A549 (cell line): ENCODE measurements around the gene ZFAND4. TPM values are rescaled to one million over a fixed set of nuclear protein-coding genes. Genes with fewer than 3 reads are reported as not detected.

Experiments
- ATAC-seq, 2 experiments: fragments of 200-7000 bp in 1 of 2; fragments of >200 bp in 1 of 2; cut with Nextera tagmentation in 1 of 2; cut with Tn5 transposase in 1 of 2; 3 replicates each; pipeline versions ENCODE4 v1.8.0 to v1.9.1; 2018 to 2020; ENCODE audit warnings: mild to moderate bottlenecking in 1 of 2, moderate library complexity in 1 of 2
- CTCF ChIA-PET: fragments of 300-600 bp; sonication (Branson Sonifier 250); formaldehyde crosslinking; extraction: SDS; loops from one replicate; lab custom pipeline; 2021; ENCODE audit warnings: antibody characterized with exemption, inconsistent platforms; lab: Yijun Ruan, JAX
- POLR2A ChIA-PET: fragments of 350-600 bp; formaldehyde crosslinking; extraction: SDS; loops from one replicate; lab custom pipeline; 2021; ENCODE audit warnings: antibody characterized with exemption, inconsistent platforms; lab: Yijun Ruan, JAX
- DNase-seq, 2 experiments: peaks; one replicate each; pipeline versions ENCODE4 v3.0.0 to v3.0.0-alpha.2; 2011 to 2016; ENCODE audit warnings: low read depth in 1 of 2, low spot score in 1 of 2
- FAIRE-seq: peaks from 2 replicates; lab custom pipeline; 2011; peaks lifted over from hg19 to GRCh38; lab: Jason Lieb, UNC
- H3K27ac ChIP-seq, 2 experiments: fragments of >200 bp; sonication (Bioruptor Twin); formaldehyde crosslinking; 3 replicates each; pipeline ENCODE4 v1.5.1; 2016 to 2017
- H3K4me1 ChIP-seq: fragments of >200 bp; sonication (Bioruptor Twin); formaldehyde crosslinking; 3 replicates; pipeline ENCODE4 v1.6.1; 2016
- H3K4me2 ChIP-seq: fragments of >200 bp; sonication (Bioruptor Twin); formaldehyde crosslinking; 3 replicates; pipeline ENCODE4 v1.6.1; 2016
- H3K4me3 ChIP-seq: fragments of >200 bp; sonication (Bioruptor Twin); formaldehyde crosslinking; 3 replicates; pipeline ENCODE4 v1.5.1; 2016
- H3K9me3 ChIP-seq: fragments of >200 bp; sonication (Bioruptor Twin); formaldehyde crosslinking; 3 replicates; pipeline ENCODE4 v1.6.1; 2016
- CBX2 ChIP-seq: fragments of 200-600 bp; sonication (generic); IDR thresholded peaks from 2 replicates; pipeline ENCODE4 v1.6.1; 2016; ENCODE audit warnings: low read depth, mild to moderate bottlenecking, borderline replicate concordance
- CBX8 ChIP-seq: fragments of 200-600 bp; sonication (generic); IDR thresholded peaks from 2 replicates; pipeline ENCODE4 v1.6.1; 2016
- E2F6 ChIP-seq: IDR thresholded peaks from 2 replicates; pipeline ENCODE4 v1.6.1; 2012; ENCODE audit warnings: low read depth, borderline replicate concordance
- EHF ChIP-seq: fragments of 250-450 bp; sonication (Bioruptor Pico); IDR thresholded peaks from 2 replicates; pipeline ENCODE4 v1.5.0; 2020; ENCODE audit warnings: mild to moderate bottlenecking
- EP300 ChIP-seq, 2 experiments: fragments of >200 bp; sonication (Bioruptor Twin); formaldehyde crosslinking; IDR thresholded peaks; 2 replicates in 1 of 2; 3 replicates in 1 of 2; pipeline ENCODE4 v1.6.1; 2016 to 2017
- ESRRA ChIP-seq: fragments of 150-350 bp; IDR thresholded peaks from 2 replicates; pipeline ENCODE4 v1.6.1; 2014; ENCODE audit warnings: mild to moderate bottlenecking, low read length, borderline replicate concordance
- FOSL2 ChIP-seq, 2 experiments: fragments of 450-650 bp in 1 of 2; fragments of >200 bp in 1 of 2; sonication (Bioruptor Twin) in 1 of 2; formaldehyde crosslinking; IDR thresholded peaks; 2 replicates each; pipeline versions ENCODE4 v1.5.0 to v1.6.1; 2016 to 2020; ENCODE audit warnings: mild to moderate bottlenecking in 1 of 2, moderate library complexity in 1 of 2
- FOXS1 ChIP-seq: fragments of 250-450 bp; sonication (Bioruptor Pico); IDR thresholded peaks from 2 replicates; pipeline ENCODE4 v1.5.0; 2020; ENCODE audit warnings: mild to moderate bottlenecking, moderate library complexity
- HEYL ChIP-seq: fragments of 250-450 bp; sonication (Bioruptor Pico); IDR thresholded peaks from 2 replicates; pipeline ENCODE4 v1.8.0; 2021; ENCODE audit warnings: mild to moderate bottlenecking, moderate library complexity
- HMGXB4 ChIP-seq: fragments of 250-450 bp; sonication (Bioruptor Pico); IDR thresholded peaks from 2 replicates; pipeline ENCODE4 v1.5.0; 2021; ENCODE audit warnings: mild to moderate bottlenecking, moderate library complexity, borderline replicate concordance
- HOXB5 ChIP-seq: fragments of 250-450 bp; sonication (Bioruptor Pico); IDR thresholded peaks from 2 replicates; pipeline ENCODE4 v1.5.0; 2020; ENCODE audit warnings: mild to moderate bottlenecking, moderate library complexity
- JUN ChIP-seq, 2 experiments: fragments of >200 bp; sonication (Bioruptor Twin); formaldehyde crosslinking; IDR thresholded peaks; 2 replicates in 1 of 2; 3 replicates in 1 of 2; pipeline ENCODE4 v1.6.1; 2016 to 2017
- KDM1A ChIP-seq: fragments of 200-600 bp; sonication (generic); IDR thresholded peaks from 2 replicates; pipeline ENCODE4 v1.6.1; 2016; ENCODE audit warnings: low read depth, mild to moderate bottlenecking
- KDM5A ChIP-seq: fragments of 200-600 bp; sonication (generic); IDR thresholded peaks from 2 replicates; pipeline ENCODE4 v1.6.1; 2016; ENCODE audit warnings: antibody characterized with exemption, mild to moderate bottlenecking
- MAFK ChIP-seq: fragments of 450-650 bp; IDR thresholded peaks from 2 replicates; pipeline ENCODE4 v1.6.1; 2014; ENCODE audit not compliant: partially characterized antibody
- NPAS2 ChIP-seq: fragments of 250-450 bp; sonication (Bioruptor Pico); IDR thresholded peaks from 2 replicates; pipeline ENCODE4 v1.8.0; 2022; ENCODE audit warnings: mild to moderate bottlenecking, moderate library complexity, borderline replicate concordance
- PHF8 ChIP-seq: fragments of 200-600 bp; sonication (generic); IDR thresholded peaks from 2 replicates; pipeline ENCODE4 v1.6.1; 2016; ENCODE audit warnings: low read depth, mild to moderate bottlenecking, antibody characterized with exemption, moderate library complexity, borderline replicate concordance
- POLR2A ChIP-seq: IDR thresholded peaks from 2 replicates; pipeline ENCODE4 v1.6.1; 2012; ENCODE audit warnings: mild to moderate bottlenecking, low read length
- RAD21 ChIP-seq, 2 experiments: fragments of >200 bp in 1 of 2; sonication (Bioruptor Twin) in 1 of 2; formaldehyde crosslinking in 1 of 2; IDR thresholded peaks in 1 of 2; conservative IDR thresholded peaks in 1 of 2; 2 replicates in 1 of 2; 3 replicates in 1 of 2; pipeline ENCODE4 v1.6.1; 2012 to 2018; ENCODE audit warnings: inconsistent platforms in 1 of 2
- SMC3 ChIP-seq: fragments of >200 bp; sonication (Bioruptor Twin); formaldehyde crosslinking; IDR thresholded peaks from 3 replicates; pipeline ENCODE4 v1.6.1; 2018; ENCODE audit warnings: inconsistent platforms
- TP53 ChIP-seq: fragments of 250-450 bp; sonication (Bioruptor Pico); IDR thresholded peaks from 2 replicates; pipeline ENCODE4 v1.5.0; 2021; ENCODE audit warnings: mild to moderate bottlenecking, moderate library complexity
- USF2 ChIP-seq: fragments of 450-650 bp; IDR thresholded peaks from 2 replicates; pipeline ENCODE4 v1.6.1; 2014; ENCODE audit warnings: antibody characterized with exemption
- ZC3H11A ChIP-seq: fragments of 450-650 bp; IDR thresholded peaks from 2 replicates; pipeline ENCODE4 v1.6.1; 2014; ENCODE audit warnings: antibody characterized with exemption, mild to moderate bottlenecking
- ZNF302 ChIP-seq: fragments of 250-450 bp; sonication (Bioruptor Pico); IDR thresholded peaks from 2 replicates; pipeline ENCODE4 v1.9.0; 2021; ENCODE audit warnings: inconsistent platforms, mild to moderate bottlenecking, moderate library complexity
- WGBS: methylation state at CpG from one replicate; pipeline ENCODE4 v1.1.6; 2017; ENCODE audit errors: missing lambda C conversion rate; 5-methylcytosine and 5-hydroxymethylcytosine counted together
- polyA plus RNA-seq, 4 experiments: library from polyadenylated mRNA; depleted of rRNA in 3 of 4; stranded (reverse); fragments of >200 nt; fragmentation: RNase III in 1 of 4; extraction: RNeasy Plus Mini Kit Qiagen cat#74134 plus additional on column Dnase treatment in 1 of 4; gene quantifications; 2 replicates in 3 of 4; 3 replicates in 1 of 4; pipeline ENCODE4 v1.2.3, GENCODE V29; 2011 to 2017
- TF ChIP-seq, protein P1 (sequence below): fragments of 150-350 bp; IDR thresholded peaks from 2 replicates; pipeline ENCODE4 v1.6.1; 2014; ENCODE audit warnings: low read depth, mild to moderate bottlenecking, low read length

The ZFAND4 gene
- polyA plus RNA-seq, 2 of the 4 experiments (the other 2 are of a cell fraction), result 4.5 to 7.4 TPM

DNA sequence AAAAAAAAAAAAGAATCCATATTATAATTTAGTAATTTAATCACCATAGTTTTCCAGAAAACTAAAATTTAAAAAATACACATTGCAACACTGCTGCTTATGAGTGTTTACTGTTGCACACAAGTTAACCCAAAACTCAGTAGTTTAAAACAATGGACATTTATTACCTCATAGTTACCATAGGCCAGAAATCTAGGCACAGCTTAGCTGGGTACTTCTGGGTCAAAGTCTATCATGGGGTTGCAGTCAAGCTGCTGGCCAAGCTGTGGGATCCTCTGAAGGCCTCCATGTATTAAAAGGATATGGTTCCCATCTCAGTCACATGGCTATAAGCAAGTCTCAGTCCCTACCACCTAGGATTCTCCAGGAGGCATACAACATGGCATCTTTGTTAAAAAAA lies 83.6 kb downstream of the ZFAND4 start:
- DNase-seq (no peak), ATAC-seq (no peak), FAIRE-seq (no peak)
- Histone ChIP-seq H3K4me1 (peaks cover 7% of the 10 kb centered on the region; the same call in 2 of the 3 replicates), H3K4me2 (no peak overlapping the region), H3K4me3 (no peak overlapping the region), H3K27ac (no peak overlapping the region), H3K9me3 (no peaks in the 10 kb centered on the region)
- CTCF ChIA-PET, result no interaction called here
- no peak for TF ChIP-seq CBX2
- TF ChIP-seq POLR2A, result no peak
- TF ChIP-seq USF2, result no peak
- TF ChIP-seq MAFK, result no peak
- TF ChIP-seq HOXB5 (CRISPR knock-in tag), result no peak
- TF ChIP-seq KDM5A, result no peak
- no peak for TF ChIP-seq EHF (CRISPR knock-in tag)
- TF ChIP-seq, protein P1, sequence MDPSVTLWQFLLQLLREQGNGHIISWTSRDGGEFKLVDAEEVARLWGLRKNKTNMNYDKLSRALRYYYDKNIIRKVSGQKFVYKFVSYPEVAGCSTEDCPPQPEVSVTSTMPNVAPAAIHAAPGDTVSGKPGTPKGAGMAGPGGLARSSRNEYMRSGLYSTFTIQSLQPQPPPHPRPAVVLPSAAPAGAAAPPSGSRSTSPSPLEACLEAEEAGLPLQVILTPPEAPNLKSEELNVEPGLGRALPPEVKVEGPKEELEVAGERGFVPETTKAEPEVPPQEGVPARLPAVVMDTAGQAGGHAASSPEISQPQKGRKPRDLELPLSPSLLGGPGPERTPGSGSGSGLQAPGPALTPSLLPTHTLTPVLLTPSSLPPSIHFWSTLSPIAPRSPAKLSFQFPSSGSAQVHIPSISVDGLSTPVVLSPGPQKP, result no peak
- TF ChIP-seq ZNF302, result no peak
- TF ChIP-seq PHF8, result no peak
- no peak for TF ChIP-seq ESRRA
- no peak for TF ChIP-seq EP300 (IDR thresholded peaks at IDR 0.05)
- no peak for TF ChIP-seq CBX8
- no peak for TF ChIP-seq HEYL (CRISPR knock-in tag)
- TF ChIP-seq KDM1A, result no peak
- no peak for TF ChIP-seq SMC3
- TF ChIP-seq E2F6, result no peak
- POLR2A ChIA-PET, result no interaction called here

DNA sequence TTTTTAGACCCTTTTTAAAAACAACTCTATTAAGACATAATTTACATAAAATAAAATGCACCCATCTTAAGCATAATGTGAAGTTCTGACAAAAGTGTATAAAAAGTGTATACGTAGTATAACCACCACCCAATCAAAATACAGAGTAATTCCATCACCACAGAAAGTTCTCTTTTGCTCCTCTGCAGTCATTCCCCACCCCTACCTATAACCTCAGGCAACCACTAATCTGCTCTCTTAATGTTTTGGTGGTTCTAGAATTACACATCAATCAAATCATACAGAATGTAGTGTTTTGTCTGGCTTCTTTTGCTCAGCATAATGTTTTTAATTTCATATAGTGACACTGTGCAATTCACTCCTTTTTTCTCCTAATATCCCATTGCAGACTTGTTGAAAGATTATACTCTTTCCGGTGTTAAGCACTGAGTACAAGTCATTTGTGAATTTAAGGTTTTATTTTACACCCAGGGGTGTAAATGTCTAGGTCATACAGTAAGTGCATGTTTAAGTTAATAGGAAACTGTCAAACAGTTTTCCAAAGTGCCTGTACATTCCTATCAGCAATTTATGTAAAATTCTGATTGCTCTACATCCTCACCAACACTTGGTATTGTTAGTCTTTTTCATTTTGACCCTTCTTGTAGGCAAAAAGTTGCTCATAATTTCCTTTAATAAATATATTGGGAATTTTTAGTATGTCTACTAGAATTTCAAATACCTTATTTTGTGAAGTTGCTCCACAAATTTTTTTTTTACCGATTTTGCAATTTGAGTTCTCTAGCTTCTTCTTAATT lies 86.3 kb downstream of the ZFAND4 start:
- Histone ChIP-seq H3K4me3 (no peak overlapping the region), H3K4me1 (no peaks in the 10 kb centered on the region; the same call in 2 of the 3 replicates), H3K4me2 (no peak overlapping the region), H3K27ac (no peak overlapping the region)
- ChIA-PET CTCF (no interaction called here), POLR2A (no interaction called here)
- no peak for FAIRE-seq
- DNase-seq, result no peak
- WGBS, result 81% methylated on average over 3 of the region's 3 CpGs
- TF ChIP-seq ZNF302 (no peak), PHF8 (no peak), HMGXB4 (CRISPR knock-in tag) (no peak), JUN (IDR thresholded peaks at IDR 0.05) (no peak), FOXS1 (CRISPR knock-in tag) (no peak), RAD21 (conservative IDR thresholded peaks at IDR 0.05 in 1 of 2, IDR thresholded peaks at IDR 0.05 in 1 of 2) (no peak), TP53 (CRISPR knock-in tag) (no peak), POLR2A (no peak), ZC3H11A (no peak), KDM5A (no peak), NPAS2 (no peak), FOSL2 (IDR thresholded peaks at IDR 0.05) (no peak), FOSL2 (CRISPR knock-in tag; IDR thresholded peaks at IDR 0.05) (no peak)
- TF ChIP-seq, all 56 proteins: peak for 0
- no peaks in the 10 kb centered on the region for H3K9me3 ChIP-seq
- ATAC-seq, result no peak
